Activated naive CD4-positive, alpha-beta T cell (primary cell): ENCODE measurements around the gene DBN1.
"Not testable (repeated sequence)": the region's sequence is repeated elsewhere in the genome, so short reads cannot be mapped to it uniquely, and the experiment has no call there.

Source experiments
- DNase-seq, 4 experiments: peaks; one replicate each; lab custom pipeline; 2025; lab: John Stamatoyannopoulos, UW

DBN1 gene

GRCh38 chr5:177429248-177430040 is 44.0 kb downstream of the DBN1 start:
- peak in 3 of 4 experiments; percentile 27 to 76 (median 70) for DNase-seq

- DNase-seq, result no peak
Measured at GRCh38 chr5:177428574-177429217, 44.7 kb downstream of the DBN1 start.

DNA sequence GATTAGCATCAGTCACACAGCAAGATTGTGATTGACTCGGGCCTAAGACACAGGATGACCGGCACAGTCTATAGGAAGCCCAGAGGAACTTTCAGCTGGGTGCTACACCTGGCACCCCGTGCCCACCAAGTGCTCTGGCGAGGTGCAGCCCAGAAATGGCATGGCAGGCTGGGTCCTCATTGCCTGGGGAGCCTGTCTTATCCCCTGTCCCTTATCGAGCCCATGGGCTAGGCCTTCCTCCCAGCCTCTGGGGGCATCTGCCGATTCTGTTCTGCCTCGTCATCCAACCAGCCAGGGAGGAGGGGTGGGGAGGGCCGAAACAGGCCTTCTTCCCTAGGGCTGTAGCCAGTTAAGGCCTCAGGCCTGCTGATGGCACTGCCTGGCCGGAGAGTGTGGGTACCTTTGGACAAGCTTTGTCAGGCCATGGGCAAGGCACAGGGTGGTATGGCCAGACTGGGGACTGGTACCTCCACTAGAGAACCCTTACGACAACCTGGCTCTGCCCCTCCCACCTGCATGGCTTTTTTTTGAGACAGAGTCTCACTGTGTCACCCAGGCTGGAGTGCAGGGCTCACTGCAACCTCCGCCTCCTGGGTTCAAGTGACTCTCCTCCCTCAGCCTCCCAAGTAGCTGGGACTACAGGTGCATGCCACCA is 45.4 kb downstream of the DBN1 start:
- DNase-seq, result no peak

DNA sequence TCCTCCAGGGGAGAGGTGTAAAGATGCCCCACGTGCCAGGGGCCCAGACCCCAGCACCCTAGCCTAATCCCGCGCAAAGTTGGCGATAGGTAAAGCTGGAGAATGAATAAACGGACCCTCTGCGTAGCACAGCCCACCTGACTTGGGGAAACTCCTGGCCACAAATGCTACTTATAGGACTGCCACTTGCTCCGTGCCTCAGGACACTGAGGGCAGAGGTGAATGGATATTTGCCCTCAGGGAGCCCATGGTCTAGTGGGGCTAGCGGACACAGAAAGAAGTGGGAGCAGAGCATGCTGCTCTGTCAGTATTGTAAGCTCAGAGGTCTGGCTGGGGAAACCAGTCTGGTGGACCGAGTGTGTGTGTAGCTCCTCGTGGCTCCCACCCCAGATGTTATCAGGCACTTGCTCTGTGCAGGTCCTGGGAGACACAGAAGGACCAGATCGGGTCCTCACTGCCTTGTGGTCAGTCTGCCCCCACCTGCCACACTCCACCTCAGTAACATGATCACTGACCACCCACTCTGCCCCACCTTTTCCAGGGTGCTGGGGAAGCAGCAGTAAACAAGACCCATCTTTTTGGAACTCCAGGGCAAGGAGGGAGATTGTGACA is 46.1 kb downstream of the DBN1 start:
- no peak for DNase-seq

- DNase-seq, result peak in 3 of 4 experiments; percentile 34 to 63 (median 49)
Measured at GRCh38 chr5:177426566-177427210, 46.7 kb downstream of the DBN1 start, which contains the start of gene GRK6. TSS of gene GRK6 (plus strand) at chr5:177426676. CDS start at chr5:177426846, 170 bp downstream.

DNA sequence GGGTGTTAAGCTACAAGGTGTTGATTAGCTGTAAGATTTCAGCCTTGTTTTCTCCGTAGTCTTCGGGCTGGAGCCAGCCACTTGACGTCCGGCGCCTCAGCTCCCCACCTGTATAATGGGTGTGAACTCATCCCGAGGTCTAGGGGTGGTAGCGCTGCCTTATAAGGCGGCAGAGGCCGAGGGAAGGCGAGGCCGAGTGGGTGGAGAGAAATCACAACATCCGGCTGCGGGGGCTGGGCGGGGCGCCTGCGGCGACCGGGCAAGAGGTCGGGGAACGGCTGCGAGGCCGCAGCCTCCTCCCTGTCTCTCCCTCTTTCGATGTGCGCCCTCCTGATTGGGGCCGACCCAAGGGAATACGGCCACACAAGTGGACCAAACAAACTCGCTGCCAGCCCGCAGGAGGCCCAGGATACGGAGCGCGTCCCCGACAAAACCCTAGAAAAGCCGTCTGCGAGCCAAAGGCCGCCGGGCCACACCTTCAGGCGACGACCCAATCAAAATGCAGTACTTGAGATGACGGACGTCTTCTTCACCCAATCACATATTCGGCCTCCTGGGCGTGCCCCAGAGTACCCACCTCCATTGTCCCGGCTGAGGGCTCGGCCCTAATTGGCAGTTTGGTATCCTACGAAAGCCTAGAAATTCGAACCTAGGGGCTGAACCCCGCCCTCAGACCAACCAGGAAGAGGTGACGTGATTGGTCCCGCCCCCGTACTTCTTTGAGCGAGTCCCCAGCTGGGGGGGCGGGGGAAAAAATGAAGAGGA is 47.5 kb downstream of the DBN1 start:
- DNase-seq, result peak; percentile 93 to 98 (median 95)

- no peak for DNase-seq
Measured at GRCh38 chr5:177425196-177425800, 48.1 kb downstream of the DBN1 start.

DNA sequence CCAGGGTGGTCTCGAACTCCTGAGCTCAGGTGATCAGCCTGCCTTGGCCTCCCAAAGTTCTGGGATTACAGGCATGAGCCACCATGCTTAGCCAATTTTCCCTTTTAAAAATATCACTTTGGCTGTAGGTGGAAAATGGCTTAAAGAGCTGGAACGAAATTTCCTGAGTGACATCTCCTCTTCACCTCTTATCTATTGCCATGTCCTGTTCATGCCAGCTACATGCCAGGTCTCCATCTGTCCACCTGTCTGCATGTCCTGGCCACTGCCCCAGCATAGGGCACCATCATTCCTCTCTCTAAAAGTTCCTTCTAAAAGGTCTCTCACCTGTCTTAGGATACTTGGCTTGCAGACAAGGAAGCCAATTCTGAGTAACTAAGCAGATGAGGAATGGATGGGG is 49.8 kb downstream of the DBN1 start:
- DNase-seq, result no peak

DNA sequence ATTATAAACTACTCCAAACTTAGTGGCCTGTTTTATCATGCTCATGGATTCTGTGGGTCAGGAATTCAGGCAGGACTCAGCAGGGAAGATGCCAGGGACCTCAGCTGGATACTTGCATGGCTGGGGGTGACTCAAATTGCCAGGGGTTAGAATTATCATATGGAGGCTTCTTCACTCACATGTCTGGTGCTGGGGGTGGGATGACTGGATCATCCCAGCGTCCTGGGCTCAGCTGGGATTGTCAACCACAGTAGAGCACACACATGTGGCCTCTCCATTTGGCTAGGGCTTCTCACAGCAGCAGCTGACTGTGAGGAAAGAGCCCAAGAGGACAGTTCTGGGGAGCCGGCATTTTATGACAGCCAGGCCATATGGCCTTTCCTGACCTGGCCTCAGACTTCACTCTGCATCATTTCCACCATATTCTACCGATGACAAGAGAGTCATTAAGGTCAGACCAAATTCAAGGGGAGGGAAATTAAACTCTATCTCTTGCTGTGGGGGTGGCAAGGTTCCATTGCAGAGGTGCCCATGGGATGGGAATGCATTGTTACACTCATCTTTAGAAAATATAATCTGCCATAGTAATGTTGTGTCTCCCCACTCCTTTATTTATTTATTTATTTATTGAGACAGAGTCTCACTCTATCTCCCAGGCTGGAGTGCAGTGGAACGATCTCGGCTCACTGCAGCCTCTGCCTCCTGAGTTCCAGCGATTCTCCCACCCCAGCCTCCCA is 52.2 kb downstream of the DBN1 start:
- DNase-seq, result no peak

- not testable (repeated sequence) for DNase-seq
Measured at GRCh38 chr5:177420472-177420871, 53.0 kb downstream of the DBN1 start.

DNA sequence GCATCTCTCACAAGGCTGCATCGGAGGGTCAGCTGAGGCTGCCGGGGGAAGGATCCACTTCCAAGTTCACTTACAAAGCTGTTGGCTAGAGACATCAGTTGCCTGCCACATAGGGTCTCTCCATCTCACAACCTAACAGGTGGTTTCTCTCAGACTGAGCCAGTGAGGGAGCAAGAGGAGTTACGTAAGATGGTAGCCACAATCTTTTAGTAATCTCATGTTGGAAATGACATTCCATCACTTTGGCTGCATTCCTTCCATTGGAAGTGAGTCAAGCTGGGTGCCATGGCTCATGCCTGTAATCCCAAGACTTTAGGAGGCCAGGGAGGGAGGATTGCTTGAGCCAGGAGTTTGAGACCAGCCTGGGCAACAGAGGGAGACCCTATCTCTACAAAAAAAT is 54.4 kb downstream of the DBN1 start:
- DNase-seq, result no peak

DNA sequence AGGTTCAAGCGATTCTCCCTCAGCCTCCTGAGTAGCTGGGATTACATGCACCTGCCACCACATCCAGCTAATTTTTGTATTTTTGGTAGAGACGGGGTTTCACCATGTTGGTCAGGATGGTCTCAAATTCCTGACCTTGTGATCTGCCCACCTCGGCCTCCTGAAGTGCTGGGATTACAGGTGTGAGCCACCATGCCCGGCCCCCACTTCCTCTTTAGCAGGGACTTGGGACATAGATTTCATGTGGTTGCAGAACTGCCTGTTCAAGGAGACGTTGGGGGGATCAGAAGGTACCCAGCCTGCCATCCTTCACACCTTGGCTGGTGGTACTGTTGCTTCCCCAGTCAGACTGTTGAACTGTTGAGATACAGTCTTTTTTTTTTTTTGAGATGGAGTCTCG is 56.4 kb downstream of the DBN1 start:
- not testable (repeated sequence) for DNase-seq

GRCh38 chr5:177414481-177414880 is 59.0 kb downstream of the DBN1 start:
- no peak for DNase-seq

DNA sequence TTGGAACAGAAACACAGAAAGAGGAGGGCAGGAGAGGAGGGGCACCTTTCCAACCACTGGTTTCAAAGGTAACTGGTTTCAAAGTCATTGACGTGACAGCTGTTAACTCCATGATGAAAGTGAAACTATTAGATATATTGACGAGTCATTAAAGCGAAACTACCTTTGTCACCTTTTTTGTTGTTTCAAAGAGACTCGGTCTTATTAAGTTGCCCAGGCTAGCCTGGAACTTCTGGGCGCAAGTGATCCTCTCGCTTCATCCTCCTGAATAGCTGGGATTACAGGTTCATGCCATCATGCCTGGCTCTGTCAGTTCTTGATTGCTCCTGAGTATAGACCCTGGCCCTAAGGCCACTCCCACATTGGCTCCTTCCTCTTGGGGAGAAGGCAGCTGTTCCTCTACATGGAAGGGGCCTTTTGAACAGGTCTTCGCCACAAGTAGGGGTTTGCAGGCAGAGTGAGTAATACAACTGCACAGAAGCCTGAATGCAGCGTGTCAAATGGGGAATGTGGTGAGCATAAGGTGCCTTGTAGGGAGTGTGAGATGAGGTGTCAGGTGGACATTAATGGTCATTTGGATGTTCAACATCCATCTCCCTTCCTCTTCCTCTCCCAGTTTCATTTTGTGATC is 60.7 kb downstream of the DBN1 start:
- no peak for DNase-seq

- DNase-seq, result no peak
Measured at GRCh38 chr5:177410575-177410974, 62.9 kb downstream of the DBN1 start.

- DNase-seq, result no peak
Measured at GRCh38 chr5:177409043-177409801, 64.2 kb downstream of the DBN1 start, which contains the start of gene F12. TSS of gene F12 (minus strand) at chr5:177409564. CDS start at chr5:177409527, 37 bp downstream.
